ENCODE measurements around the gene AMN1.

DNA sequence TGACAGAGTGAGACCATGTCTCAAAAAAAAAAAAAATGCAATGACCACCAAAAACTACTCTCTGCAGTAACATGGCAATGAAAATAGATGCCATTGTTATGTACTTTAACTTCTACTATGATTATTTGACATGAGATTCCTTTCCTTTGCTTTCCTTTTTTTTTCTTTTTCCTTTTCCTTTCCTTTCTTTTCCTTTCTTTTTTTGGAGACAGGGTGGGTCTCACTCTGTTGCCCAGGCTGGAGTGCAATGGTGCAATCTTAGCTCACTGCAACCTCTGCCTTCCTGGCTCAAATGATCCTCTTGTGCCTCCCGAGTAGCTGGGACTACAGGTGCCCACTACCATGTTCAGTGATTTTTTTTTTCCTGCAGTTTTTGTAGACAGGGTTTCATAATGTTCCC, 94.2 kb downstream of the AMN1 start:
- no peak for TF ChIP-seq POLR2AphosphoS5 (IDR thresholded peaks at IDR 0.05)
- TF ChIP-seq, protein P1, sequence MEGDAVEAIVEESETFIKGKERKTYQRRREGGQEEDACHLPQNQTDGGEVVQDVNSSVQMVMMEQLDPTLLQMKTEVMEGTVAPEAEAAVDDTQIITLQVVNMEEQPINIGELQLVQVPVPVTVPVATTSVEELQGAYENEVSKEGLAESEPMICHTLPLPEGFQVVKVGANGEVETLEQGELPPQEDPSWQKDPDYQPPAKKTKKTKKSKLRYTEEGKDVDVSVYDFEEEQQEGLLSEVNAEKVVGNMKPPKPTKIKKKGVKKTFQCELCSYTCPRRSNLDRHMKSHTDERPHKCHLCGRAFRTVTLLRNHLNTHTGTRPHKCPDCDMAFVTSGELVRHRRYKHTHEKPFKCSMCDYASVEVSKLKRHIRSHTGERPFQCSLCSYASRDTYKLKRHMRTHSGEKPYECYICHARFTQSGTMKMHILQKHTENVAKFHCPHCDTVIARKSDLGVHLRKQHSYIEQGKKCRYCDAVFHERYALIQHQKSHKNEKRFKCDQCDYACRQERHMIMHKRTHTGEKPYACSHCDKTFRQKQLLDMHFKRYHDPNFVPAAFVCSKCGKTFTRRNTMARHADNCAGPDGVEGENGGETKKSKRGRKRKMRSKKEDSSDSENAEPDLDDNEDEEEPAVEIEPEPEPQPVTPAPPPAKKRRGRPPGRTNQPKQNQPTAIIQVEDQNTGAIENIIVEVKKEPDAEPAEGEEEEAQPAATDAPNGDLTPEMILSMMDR (IDR thresholded peaks at IDR 0.05): no peak
- TF ChIP-seq POLR2A (IDR thresholded peaks at IDR 0.05): no peak
- no peak for TF ChIP-seq EP300 (IDR thresholded peaks at IDR 0.05)

Measured in upper lobe of left lung (tissue), 4 donors.